Measurements from ENCODE around the gene ERC2.

DNA sequence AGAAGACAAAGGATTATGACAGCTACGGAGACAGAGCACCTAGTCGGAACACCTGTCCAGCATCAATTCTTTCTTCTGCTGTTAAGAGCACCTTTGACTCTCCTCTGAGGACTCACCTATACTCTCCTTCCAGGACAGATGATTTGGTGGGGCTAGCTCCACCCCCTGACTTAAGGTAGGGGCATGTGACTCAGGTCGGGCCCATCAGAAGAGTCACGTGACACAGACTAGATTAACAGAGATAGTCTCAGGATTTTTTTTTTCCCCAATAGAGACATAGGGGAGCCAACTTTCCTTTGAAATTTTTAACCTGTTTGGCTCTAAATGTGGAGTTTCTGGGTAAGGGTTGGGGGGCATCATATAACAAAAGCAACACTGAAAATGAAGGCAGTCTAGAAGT is 969.7 kb downstream of the ERC2 start:
- no peak for TF ChIP-seq POLR2A (IDR thresholded peaks at IDR 0.05)
- TF ChIP-seq, protein P1, sequence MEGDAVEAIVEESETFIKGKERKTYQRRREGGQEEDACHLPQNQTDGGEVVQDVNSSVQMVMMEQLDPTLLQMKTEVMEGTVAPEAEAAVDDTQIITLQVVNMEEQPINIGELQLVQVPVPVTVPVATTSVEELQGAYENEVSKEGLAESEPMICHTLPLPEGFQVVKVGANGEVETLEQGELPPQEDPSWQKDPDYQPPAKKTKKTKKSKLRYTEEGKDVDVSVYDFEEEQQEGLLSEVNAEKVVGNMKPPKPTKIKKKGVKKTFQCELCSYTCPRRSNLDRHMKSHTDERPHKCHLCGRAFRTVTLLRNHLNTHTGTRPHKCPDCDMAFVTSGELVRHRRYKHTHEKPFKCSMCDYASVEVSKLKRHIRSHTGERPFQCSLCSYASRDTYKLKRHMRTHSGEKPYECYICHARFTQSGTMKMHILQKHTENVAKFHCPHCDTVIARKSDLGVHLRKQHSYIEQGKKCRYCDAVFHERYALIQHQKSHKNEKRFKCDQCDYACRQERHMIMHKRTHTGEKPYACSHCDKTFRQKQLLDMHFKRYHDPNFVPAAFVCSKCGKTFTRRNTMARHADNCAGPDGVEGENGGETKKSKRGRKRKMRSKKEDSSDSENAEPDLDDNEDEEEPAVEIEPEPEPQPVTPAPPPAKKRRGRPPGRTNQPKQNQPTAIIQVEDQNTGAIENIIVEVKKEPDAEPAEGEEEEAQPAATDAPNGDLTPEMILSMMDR (IDR thresholded peaks at IDR 0.05): no peak
